Endometrial microvascular endothelial cells (primary cell): ENCODE results near the gene LPIN2. TPM values are rescaled to one million over a fixed set of nuclear protein-coding genes. Genes with fewer than 3 reads are reported as not detected.
"Not testable (repeated sequence)": the region's sequence is repeated elsewhere in the genome, so short reads cannot be mapped to it uniquely, and the experiment has no call there.

Experiments
- in situ Hi-C: cut with HindIII; loops from 2 replicates; pipeline ENCODE4 v1.10.0; 2017; ENCODE audit warnings: low sequenced_read_pairs, low pct_unique_long_range_greater_than_20kb; ENCODE audit errors: inconsistent ontology term
- total RNA-seq: library from RNA; depleted of rRNA; stranded (reverse); fragments of >200 nt; gene quantifications from one replicate; pipeline ENCODE4 v1.2.3, GENCODE V29; 2015; ENCODE audit errors: inconsistent ontology term

Gene LPIN2
- total RNA-seq, 1 donor from 2014 or later, result 41.8 TPM

DNA sequence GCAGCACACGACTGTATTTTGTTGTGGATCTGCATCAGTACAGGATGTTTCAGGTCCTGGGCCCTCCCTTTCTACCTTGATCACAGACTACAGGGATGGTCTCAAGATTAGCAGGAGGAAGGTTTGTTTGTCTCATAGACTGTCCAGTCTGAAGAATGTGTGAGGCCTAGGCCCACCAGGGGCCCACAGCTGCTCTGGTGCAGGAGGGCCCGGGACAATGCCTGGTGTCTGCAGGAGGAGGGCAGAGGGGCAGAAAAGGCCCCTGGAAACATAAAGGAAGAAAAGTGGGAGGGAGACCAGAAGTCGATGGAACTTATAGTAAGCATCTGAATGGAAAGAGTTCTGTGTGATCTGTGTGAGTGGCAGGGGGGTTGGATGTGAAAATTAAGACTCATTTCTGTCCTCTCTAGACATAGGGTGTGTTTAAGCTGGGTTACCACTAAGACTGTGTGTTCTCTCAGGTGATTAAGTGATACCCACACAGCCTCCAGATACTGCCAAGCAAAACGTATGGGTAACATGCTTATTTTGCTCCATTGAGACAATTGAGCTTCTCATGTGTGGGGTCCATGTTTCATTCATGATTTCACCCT lies 33.4 kb upstream of the LPIN2 start:
- in situ Hi-C loops, result no loop called here

GRCh38 chr18:3044931-3045698 lies 32.2 kb upstream of the LPIN2 start:
- in situ Hi-C loops, result no loop called here

- in situ Hi-C loops, result no loop called here
Measured at GRCh38 chr18:3042379-3042778, 29.4 kb upstream of the LPIN2 start.

DNA sequence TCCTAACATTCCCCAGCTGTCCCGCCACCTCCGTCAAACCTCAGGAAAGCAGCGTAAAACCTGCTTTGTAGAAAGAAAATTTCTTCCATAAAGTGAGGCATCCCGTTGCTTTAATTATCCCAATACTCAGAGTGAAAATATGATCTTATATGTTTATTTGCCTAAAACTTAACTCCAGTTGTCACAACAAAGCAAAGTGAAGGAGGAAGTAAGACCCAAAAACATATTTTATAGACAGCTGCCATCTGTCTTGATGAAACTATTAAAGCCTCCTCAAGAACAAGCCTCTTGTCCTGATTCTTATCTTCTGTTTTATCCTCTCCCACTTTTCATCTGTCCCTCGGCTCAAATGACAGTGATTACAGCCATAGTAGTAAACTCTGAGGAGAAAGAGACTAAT lies 28.9 kb upstream of the LPIN2 start:
- in situ Hi-C loops, result no loop called here

DNA sequence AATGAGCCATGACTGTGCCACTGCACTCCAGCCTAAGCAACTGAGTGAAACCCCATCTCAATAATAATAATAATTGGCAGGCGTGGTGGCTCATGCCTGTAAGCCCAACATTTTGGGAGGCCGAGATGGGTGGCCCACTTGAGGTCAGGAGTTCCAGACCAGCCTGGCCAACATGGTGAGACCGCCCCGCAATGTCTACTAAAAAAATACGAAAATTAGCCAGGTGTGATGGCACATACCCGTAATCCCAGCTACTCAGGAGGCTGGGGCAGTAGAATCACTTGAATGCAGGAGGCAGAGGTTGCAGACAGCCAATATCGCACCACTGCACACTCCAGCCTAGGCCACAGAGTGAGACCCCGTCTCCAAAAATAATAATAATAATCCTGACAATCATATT lies 27.9 kb upstream of the LPIN2 start:
- in situ Hi-C loops, result no loop called here

- in situ Hi-C loops, result no loop called here
Measured at GRCh38 chr18:3040173-3040572, 27.2 kb upstream of the LPIN2 start.

GRCh38 chr18:3037423-3037915 lies 24.5 kb upstream of the LPIN2 start:
- in situ Hi-C loops, result no loop called here

DNA sequence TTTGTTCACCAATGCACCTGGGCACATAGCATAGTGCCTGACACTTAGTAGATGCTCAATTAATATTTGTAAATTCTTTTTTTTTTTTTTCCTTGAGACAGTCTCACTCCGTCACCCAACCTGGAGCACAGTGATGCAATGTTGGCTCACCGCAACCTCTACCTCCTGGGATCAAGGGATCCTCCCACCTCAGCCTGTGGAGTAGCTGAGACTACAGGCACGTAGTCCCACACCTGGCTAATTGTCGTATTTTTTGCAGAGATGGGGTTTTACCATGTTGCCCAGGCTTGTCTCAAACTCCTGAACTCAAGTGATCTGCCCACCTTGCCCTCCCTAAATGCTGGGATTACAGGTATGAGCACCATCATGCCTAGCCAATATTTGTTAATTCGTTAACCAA lies 23.2 kb upstream of the LPIN2 start:
- in situ Hi-C loops, result no loop called here

DNA sequence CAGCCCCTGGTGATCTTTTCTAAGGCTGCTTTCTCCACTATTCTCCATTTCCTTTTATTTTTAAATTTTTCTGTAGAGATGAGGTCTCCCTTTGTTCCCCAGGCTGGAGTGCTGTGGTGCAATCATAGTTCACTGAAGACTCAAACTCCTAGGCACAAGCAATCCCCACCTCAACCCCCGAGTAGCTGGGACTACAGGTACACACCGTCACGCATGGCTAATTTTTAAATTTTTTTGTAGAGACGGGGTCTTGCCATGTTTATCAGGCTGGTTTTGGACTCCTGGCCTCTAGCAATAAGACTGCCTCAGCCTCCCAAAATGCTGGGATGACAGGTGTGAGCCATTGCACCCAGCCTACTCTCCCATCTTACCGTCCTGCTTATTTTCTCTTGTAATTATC lies 22.7 kb upstream of the LPIN2 start:
- in situ Hi-C loops, result no loop called here

DNA sequence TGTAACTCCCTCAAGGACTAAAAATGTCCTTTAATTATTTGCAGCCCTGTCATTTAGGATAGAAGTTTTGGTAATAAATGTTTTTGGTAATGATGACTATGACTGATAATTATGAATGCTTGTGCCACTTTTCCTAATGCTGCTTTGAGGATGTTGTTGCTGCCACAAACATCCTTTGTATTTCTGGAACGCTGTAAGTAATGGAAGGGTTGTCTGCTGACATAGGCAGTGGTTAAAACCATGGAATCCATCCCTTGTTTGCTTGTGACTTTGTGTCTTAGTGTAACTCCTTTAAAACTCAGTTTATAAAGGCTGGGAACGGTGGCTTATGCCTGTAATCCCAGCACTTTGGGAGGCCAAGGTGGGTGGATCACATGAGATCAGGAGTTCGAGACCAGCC lies 19.8 kb upstream of the LPIN2 start:
- in situ Hi-C loops, result no loop called here

DNA sequence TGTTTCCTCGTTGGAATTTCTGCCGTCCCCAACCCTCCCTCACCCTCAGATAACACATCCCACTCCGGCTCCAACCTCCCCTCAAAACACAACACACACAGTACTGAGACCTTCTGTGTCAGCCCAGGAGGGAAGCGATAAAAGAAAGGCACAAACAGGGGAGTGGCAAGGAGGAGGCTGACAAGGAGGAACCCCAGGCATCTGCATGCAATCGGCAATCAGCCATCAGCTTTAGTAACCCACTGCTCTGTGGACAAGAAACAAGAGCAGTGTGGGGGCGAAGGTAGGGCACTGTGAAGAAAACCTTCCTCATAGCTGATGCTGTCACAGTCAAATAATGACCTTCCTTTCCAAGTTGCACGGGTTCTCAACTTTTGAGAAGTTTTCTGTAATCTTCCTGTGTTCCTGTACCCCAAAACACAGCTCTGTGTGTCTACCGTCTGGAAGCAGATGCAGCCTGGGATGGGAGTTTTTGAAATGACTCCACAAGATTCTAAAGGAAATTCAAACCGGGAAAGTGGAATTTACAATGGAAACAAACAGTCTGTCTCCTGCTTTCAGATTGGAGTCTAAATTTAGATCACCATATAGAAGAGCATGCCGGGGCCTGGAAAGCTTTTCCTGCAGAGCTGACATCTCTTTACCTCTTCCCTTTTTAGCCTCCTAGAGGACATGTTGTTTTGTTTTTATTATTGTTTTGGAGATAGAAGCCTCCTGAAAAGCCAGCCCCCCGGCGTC lies 16.4 kb upstream of the LPIN2 start:
- in situ Hi-C loops, result no loop called here

DNA sequence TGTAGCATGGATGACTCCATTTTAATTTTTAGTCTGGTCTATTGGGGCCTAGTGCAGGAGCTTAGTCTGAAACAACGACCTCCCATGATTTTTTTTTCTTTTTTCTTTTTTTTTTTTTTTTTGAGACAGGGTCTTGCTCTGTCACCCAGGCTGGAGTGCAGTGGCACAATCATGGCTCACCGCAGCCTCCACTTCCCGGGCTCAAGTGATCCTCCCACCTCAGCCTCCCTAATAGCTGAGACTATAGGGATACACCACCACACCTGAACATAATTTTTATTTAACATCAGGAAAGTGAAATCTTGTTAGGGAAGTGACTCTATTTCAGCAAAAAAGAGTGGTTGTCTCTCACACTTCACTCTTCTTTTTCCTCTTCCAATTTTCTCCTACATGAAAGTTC lies 15.2 kb upstream of the LPIN2 start:
- in situ Hi-C loops, result not testable (repeated sequence)

GRCh38 chr18:3027370-3027891 lies 14.5 kb upstream of the LPIN2 start:
- in situ Hi-C loops, result no loop called here

DNA sequence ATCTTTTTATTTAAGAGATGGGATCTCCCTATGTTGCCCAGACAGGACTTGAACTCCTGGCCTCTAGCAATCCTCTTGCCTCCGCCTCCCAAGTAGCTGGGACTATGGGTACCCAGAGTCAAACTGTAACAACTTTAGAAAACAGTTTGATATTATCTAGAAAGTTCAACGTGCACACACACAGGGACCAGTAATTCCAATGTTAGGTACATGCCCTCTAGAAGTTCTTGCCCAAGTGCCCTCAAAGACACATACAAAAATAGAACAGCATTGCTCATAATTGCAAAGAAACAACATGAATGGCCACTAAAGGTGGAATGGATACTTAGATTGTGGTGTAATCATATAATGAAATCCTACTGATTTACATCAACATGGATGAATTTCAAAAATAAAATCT lies 12.6 kb upstream of the LPIN2 start:
- in situ Hi-C loops, result no loop called here

GRCh38 chr18:3023603-3024002 lies 10.7 kb upstream of the LPIN2 start:
- in situ Hi-C loops, result not testable (repeated sequence)

DNA sequence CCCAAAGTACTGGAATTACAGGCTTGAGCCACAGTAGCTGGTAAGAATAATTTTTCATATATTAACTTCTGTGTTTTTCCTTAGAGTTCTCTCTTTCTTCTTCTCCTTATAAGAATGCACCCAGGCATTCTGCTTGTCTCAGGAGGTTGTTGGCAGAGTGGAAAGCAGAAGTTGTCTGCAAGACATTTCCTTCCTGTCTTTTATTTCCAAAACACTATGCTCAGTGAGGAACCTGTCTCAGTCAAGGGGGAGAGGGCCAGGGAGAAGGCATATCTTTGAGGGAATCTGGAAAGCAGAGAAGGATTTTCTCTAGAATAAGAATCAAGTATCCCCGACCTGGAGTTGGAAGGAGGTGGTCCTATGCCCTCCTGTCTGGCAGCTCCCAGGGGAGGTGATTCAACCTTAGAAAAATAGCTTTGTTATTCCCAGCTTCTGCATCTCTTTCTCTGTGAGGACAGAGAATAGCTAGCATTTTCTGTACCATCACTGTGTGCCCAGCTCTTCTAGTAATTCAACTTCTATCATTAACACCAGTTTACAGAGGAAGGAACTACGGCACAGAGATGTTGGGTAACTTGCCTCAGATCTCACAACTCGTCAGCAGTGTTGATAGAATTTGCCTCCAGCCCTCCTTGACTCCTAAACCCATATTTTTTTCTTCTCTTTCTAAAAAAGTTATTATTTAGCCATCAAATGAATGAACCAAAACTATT lies 3.8 kb upstream of the LPIN2 start:
- in situ Hi-C loops, result no loop called here

- in situ Hi-C loops, result no loop called here
Measured at GRCh38 chr18:3015851-3016250, 2.9 kb upstream of the LPIN2 start.

GRCh38 chr18:3015204-3015592 lies 2.3 kb upstream of the LPIN2 start:
- in situ Hi-C loops, result no loop called here

- in situ Hi-C loops, result no loop called here
Measured at GRCh38 chr18:3014503-3015203, 1.7 kb upstream of the LPIN2 start.
